22Rv1 (cell line): ENCODE results near the gene IL1RL2.

ENCODE experiments used
- ZFX ChIP-seq: fragments of 450-650 bp; IDR thresholded peaks from 2 replicates; pipeline ENCODE4 v1.6.1; 2017; ENCODE audit warnings: antibody characterized with exemption, borderline replicate concordance
- TF ChIP-seq, protein P1 (sequence below): fragments of 450-650 bp; IDR thresholded peaks from 2 replicates; pipeline ENCODE4 v1.5.1; 2017; ENCODE audit warnings: mild to moderate bottlenecking

DNA sequence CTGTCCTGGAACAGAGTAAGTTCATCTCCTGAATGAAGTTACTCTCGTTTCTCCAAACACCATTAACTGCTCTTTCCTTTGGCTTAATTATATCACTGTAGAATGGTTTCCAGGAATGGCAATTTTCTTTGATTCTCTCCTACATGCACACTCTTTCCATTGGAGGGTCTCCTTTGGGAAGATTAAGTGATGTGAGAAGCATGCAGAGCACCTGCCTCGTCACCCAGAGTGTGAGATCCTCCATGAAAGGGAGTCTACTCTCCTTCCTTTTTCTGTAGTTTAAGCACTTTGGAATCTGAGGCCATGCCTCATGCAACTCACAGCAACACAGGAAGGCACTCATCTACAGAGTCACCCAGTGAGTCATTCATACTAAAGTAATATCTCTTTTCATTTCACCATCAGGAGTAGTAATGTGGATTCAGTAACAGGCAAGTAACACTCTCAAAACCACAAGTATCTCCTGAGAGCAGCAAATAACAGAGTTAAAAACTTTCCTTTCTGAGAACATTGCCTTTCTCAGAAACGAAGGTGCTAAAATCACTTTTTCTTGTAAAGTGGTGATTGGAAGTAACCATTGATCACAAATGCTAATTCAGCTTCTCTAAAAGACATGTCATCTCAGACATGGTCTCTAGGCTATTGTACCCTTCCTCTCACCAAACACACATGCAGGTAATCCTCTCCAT, 71.7 kb downstream of the IL1RL2 start:
- TF ChIP-seq, protein P1, sequence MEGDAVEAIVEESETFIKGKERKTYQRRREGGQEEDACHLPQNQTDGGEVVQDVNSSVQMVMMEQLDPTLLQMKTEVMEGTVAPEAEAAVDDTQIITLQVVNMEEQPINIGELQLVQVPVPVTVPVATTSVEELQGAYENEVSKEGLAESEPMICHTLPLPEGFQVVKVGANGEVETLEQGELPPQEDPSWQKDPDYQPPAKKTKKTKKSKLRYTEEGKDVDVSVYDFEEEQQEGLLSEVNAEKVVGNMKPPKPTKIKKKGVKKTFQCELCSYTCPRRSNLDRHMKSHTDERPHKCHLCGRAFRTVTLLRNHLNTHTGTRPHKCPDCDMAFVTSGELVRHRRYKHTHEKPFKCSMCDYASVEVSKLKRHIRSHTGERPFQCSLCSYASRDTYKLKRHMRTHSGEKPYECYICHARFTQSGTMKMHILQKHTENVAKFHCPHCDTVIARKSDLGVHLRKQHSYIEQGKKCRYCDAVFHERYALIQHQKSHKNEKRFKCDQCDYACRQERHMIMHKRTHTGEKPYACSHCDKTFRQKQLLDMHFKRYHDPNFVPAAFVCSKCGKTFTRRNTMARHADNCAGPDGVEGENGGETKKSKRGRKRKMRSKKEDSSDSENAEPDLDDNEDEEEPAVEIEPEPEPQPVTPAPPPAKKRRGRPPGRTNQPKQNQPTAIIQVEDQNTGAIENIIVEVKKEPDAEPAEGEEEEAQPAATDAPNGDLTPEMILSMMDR: no peak
- no peak for TF ChIP-seq ZFX
